NCI-H2107 treated with DMSO at 0.1 percent for 48 hours (cell line): ENCODE measurements around the gene PRSS50.
"Not testable (repeated sequence)": the region's sequence is repeated elsewhere in the genome, so short reads cannot be mapped to it uniquely, and the experiment has no call there.

ENCODE experiments used
- DNase-seq: peaks from one replicate; lab custom pipeline; 2025; ENCODE audit not compliant: unreplicated experiment; lab: John Stamatoyannopoulos, UW

Gene PRSS50

DNA sequence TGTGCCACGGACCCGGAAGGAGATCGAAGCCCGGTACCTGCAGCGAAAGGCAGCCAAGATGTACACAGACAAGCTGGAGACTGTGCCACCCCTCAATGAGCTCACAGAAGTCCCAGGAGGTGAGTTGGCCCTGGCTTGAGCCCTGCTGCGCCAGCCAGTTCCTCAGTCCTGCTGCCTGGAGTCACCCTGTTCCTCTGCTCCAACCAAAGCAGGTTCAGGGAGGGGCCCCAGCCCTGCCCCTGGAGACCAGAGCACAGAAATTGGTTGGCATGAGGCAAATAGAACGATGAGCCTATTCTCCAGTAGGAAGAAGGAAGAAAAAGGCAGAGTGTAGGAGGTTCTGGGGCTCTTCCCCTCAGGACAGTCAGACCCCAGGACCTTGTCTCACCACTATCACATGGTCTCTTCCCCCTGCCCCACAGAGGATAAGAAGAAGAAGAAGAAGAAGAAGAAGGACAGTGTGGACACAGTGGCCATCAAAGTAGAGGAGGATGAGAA, 8.5 kb downstream of the PRSS50 start:
- no peak for DNase-seq

DNA sequence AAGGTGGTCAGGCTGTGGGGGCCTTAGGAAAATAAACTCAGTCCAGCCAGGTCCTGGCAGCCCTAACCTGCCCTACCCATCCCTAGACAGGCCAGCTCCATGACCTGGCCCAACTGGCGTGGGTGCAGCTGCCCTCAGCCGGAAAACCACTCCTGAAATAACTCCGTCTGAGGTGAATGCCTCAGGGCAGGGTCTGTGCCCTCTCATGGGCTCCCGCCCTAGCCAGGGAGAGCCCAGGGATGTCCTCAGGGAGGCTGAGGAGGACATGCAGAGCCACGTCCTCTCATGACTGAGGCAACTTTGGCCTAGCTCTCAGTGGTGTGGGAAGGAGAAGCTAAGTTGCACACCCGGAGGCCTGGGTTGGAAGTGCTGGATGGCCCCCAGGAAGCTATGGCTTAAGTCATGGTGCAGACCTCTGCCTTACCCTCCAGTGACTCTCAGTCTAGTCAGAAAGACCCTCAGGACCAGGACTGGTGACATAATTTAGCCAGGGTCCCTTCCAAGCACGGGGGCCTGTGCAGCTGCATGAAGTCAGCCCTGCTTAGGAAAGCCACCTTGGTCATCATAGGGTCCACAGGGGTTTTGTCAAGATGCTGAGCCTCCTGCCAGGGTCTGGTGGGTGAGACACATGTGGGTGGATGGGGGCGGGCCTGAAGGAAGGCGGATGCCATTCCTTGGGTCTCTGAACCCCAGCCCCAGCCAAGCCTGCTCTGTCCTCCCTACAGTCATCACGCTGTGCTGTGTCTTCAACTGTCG, 9.1 kb downstream of the PRSS50 start:
- no peak for DNase-seq

DNA sequence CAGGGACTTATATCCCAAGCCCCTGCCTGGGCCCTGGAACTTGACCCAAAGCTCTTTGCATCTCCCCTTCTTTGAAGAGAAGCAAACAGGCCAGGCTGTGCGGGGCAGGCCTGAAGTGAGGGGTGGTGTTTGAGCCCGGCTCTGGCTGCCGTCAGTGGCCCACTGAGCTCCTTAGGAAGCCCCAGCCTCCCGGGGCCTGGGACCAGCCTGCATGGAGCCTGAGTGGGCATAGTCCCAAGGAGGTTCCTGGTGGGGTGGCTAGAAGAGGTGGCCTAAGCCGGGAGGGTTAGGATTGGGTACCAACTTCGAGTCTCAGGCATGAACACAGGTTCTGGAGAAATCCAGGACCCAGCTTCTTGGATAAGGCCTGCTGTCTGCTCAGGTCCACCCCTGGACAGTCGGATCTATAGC, 10.1 kb downstream of the PRSS50 start:
- no peak for DNase-seq

DNA sequence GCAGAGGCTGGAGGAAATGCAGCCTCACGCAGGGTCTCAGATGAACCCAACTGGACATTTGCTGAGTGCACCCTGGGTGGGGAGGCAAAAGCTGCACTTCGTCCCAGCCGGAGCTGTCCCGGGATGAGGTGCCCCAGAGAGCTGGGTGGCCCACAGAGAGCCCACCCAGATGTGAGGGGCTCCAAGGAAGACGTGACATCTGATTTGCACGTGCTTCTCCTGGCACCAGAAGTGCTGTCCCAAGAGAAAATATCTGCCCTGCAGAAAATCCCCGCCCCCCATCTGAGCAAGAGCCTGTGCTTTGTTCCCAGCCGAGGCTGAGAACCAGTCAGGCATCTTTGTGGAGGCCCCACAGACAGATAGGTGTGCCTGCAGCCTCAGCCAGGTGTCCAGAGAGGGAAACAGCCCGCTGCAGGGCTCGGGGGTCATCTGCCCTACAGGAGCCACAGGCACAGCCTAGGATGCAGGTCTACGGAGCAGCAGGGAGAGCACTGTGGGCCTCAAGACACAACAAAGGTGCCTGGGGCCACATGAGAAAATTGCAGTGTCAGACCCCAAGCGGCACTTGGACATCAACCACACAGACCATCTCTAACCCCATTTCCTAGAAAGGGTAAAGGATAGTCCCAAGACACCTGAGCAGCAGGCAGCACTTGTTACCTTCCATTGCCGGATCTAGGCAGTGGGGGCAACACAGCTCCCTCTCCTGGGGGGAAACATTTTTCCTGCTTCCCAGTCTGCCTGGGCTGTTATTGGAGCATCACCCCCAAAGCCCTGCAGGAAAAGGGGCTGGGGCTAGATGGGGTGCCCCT, 10.7 kb downstream of the PRSS50 start:
- no peak for DNase-seq

DNA sequence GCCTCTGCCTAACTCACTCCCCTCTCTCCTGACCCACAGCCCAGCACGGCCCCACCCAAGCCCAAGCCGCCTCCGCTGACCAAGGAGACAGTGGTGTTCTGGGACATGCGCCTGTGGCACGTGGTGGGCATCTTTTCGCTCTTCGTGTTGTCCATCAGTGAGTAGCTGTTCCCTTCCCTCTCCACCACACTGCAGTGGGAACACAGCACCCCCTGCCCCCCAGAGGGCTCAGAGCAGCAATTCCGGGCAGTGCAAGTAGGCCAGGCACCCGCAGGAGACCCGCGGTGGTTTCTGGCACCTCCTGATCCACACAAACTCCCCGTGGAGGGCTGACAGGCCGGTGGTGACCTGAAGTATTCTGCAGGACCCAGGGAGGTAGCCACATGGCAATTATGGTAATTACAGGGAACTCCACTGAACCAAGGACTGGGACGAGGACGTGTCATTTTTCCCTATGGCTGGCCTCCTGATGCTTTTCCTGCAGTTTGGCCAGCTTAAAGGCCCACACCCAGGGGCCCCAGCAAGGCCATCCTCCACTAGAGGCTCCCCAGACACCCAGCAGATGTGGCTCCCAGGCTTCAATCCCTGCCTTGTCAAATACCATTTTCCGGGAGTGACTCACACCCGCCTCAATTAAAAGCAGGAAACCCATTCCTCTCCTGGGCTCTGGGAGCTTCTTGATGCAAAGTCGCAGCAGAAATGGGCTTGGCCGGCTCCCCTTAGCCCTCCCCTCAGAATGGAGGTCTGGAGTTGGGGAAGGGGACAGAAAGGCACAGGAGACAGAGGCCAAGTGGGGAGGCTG, 11.7 kb downstream of the PRSS50 start:
- no peak for DNase-seq

DNA sequence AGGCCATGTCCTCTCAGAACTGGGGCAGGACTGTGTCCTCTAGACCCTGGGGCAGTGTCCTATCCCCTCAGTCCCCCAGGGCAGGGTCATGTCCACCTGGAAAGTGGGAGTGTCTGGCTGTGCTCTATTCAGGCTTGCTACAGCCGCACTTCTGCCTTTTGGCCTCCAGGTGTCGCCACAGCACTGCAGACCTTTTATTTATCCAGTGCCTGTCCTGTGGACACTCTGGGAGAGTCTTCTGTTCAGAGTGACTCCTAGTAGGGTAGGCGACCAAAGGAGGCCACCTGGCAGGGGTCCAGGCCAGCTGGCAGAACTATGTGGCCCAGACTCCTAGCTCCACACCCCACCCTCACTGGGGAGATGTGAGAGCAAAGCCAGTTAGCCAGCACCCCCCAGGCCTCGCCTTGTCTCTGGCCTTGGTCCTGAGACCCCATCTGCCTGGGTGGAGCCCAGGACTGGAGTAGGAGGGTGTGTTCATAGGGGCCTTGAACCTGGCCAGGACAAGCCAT, 12.6 kb downstream of the PRSS50 start:
- DNase-seq = peak; percentile 20

DNA sequence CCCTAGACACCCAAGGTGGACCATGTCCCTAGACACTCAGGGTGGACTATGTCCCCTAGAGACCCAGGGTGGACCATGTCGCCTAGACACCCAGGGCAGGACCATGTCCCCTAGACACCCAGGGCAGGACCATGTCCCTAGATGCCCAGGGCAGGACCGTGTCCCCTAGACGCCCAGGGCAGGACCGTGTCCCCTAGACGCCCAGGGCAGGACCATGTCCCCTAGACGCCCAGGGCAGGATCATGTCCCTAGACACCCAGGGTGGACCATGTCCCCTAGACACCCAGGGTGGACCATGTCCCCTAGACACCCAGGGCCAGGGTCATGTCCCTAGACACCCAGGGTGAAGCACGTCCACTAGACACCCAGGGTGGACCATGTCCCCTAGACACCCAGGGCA, 13.3 kb downstream of the PRSS50 start:
- not testable (repeated sequence) for DNase-seq

DNA sequence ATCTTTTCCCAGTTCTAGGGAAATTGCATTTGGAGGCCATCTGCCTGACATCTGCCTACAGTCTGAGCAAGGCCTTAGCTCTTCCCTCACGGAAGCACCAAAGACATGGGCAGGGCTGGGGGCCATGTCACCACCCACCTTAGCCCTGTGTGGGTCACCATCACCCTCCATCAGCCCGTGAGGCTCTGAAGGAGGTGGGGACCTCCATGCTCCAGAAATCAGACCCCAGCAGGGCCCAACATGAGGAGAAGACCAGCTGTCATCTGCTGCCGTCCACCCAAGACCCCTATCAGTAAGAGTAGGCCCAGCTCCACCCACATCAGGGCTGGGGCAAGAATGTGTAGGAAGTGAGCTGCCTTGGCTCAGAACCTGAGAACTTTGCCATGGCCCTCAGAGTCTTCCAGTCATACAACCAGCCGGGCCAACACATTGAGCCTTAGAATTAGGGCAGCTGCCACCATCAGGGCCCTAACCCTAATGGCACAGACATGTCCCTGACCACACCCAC, 14.6 kb downstream of the PRSS50 start:
- DNase-seq = no peak

DNA sequence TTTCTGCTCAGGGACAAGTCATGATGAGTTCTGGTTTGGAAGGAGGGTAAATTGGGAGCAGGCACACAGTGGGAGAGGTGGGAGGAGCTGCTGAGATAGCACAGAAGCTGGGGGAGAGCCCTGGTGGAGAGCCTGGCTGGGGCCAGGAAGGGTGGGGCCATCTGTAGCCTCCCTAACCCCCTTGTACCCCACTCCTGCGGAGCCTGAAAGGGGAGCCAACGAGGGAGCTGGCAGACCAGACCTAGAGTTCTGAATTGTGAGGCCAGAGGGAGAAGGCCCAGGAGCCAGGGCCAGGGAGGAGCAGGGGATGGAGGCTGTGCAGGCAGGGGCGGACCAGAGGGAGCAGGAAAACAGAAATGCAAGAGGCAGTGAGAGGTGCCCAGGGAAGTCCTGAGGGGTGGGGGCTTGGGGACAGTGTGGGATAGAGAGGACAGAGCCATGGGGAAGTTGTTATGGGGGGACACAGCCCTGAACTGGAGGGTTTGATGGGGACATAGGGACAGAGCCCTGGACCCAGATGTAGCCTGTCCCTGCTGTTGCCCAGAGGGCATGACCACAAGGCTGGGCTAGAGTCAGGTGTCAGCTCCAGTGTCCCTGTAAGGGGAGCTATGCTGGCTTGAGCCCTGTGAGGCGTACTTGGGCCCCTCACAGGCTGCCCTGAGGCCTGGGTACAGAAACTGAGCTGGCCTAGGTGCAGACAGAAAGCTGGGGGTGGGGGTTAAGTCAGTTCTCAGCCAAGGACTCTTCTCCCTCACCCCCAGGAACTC, 15.2 kb downstream of the PRSS50 start:
- DNase-seq = no peak

DNA sequence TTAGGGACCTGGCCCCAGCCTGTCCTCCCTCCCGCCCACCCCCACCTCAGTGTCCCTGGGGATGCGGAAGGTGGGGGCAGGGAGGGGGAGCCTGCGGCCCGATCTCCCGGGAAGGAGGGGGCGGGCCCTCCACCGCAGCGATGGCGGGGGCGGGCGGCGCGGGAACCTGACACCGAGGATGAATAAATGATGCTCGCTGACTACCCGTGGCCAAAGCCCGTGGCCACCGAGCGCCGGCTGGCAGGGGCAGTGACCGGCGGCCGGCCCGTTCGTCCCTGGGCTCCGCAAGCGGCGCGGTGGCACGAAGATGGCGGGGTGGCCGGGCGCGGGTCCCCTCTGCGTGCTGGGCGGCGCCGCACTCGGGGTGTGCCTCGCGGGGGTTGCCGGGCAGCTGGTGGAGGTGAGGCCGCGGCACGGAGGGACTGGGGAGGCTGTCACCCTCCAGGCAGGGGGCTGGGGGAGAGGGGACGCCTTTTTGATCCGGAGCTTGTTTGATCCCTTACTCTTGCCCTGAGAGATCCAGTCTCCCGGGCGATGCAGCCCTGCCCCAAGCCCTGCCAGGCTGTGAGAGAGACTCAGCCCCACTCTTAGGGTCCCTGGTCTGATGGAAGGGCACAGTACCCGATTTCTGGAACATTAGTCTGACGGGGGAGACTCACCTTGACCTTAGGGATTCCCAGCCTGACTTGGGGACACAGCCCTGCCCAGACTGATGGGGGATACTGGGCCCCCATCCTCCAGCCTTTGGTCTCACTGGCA, 16.3 kb downstream of the PRSS50 start, which contains the start of gene TMIE:
TMIE (plus strand) TSS at position 212 of the 759 bp plus-strand sequence; CDS start at position 308, 96 bp downstream.
- DNase-seq = no peak

DNA sequence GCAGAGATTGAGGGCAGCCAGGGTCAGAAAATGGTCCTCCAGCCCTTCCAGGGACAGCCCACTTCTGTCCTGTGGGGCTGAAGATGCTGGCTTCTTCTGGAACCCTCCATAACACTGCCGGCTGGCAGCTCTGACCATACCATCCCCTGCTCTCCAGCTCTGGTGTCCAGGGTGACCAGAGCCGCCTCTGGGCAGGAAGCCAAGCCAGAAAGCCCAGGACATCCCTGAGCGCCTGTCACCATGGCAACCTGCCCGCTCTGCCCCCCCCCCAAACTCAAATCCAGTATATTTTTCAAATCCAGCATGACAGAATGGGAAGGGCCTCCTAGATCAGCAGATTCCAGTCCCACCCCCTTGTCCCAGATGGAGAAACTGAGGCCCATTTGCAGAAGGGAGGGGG, 16.9 kb downstream of the PRSS50 start:
- no peak for DNase-seq

DNA sequence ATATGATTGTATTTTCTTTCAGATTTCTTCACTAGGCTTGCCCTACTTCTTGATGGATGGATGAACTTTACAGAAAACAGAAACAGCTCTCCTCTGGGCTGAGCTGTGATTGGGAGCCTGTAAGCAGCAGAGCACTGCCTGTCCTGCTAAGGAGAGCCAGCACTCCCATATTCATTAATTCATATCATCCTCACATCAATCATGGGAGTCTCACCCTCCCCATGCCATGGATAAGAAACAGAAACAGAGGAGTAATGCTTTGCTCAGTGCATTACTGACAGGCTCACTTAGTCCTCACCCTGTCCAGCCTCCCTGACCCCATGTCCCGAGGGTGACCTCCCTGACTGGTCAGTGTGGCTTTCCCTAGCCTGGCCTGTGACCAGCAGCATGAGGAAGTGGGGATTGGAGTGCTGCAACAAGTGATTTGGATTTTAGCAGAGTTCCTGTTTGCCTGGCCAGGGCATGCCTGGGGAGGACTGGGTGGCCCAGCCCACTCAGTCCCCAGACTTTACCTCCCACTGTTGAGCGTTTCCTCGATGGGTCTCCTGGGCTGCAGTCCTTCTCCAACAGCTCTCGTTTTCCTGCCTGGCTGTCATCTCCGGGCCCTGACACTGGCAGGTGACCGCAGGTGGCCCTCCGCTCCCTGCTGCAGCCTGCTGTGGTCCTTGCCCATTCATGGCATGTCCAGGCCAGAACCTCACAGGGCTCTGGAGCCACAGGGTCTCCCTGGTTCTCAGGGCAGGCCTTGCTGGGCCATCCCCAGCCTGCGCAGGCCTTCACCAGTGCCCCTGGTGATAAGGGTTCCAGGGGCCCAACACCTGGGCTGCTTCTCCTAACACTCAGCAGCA, 17.8 kb downstream of the PRSS50 start:
- DNase-seq = no peak

DNA sequence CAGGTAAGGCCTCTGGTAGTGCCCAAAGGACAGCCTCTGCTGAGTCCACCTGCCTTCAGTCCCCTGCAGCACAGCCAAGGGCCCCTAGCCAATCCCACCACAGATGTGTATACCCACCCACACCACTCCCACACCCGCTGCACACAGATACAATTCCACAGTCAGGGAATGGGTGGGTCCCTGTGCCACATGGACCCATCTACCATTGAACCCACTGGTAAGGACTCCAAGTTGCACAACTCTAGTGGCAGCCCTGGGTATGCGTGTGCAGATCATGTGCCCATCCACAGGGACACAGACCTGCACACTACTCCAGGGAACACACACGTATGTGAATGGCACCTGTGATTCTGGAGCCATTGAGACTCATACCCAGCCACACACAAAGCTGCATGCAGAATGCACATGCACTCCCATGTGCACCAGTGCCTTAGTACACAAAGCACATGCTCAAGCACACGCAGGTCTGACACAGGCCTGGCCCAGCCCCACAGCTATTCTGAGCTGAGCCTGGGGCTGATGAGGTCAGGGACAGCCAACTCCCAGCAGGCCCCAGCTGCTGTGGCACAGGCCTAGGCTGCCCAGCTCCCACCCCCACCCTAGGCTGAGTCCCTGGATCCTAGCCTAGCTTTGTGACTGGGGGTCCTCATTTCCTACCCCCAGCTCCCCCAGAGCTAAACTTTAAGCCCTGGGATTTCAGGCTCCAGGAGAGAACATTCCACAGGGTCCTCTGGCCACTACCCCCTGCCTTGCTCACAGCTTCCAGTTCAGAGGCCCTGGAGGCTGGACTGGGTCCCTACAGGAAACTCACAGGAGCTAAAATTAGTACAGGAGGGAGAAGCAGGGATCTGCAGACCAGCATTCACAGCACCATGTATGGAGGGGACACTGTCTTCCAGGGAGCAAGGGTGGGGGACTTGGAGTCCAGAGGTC, 21.4 kb downstream of the PRSS50 start:
- DNase-seq = no peak

DNA sequence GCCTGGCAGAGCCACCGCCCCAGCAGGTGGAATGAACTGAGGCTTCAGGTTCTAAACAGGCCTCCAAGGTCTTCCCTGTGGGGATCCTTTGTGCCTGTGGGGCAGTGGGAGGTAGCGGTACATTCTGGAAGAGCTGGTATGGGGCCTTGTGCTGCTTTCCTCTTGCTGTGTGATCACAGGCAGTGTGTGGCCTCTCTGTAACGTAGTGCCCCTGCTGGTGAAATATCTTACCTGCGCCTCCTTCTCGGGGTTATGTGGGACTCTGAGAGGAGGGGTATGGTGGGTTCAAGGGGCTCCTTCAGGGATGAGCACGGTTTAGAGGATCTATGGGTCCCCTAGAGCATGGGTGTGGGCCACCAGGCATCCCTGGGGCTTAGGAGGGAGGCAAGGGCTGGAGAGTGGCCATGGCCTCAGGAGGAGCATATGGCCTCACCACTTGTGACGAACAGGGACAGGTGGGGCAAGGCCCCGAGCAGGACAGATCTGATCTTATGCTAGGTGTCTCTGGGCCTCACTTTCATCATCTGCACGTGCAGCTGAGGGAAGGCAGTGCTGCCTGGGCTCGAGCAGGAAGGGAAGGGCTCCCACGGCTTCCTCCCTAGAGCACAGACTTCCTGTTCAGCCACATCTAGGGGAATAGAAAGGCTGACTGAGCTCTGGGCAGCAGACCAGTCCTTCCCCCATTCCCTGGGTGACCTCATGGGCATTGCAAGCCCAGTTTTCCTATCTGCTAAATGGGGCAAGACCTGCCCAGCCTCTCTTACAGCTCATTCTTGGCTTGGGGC, 22.3 kb downstream of the PRSS50 start:
- DNase-seq = no peak

DNA sequence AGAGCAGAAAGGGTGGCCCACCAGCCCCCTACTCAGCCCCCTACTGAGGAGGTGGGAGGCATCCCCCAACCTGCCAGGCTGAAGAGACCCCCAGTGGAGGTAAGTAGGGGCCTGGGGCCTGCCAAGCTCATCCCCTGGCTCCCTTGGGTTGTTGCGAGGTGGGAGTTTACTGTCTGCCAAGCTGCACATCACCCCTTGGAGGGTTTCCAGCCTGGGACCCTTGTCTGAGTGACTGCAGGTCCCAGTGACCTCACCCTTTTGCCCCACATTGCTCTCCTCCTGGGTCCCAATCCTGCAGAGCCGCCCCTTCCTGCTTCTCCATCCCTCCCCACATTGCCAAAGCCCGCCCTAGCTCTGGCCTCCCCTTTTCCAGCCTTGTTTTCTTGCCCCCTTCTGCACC, 23.1 kb downstream of the PRSS50 start:
- no peak for DNase-seq

DNA sequence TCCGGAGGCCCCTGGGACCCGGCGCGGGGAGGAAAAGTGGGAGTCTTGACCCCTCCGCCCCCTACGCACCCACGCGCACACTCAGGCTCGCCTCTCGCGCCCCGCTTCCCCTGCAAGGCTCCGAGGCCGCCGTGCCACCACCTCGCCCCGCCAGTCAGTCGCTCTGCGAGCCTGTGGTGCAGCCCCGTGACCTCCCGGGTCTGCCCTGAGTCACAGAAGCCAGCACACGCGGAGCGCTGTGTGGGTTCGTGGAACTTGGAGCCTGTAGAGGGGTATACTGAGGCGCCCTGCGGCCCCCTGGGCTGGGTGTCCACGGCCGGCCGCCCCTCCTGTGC, 23.8 kb downstream of the PRSS50 start:
- DNase-seq = no peak
